Measurements from ENCODE around the gene NFE2L3. TPM values are rescaled to one million over a fixed set of nuclear protein-coding genes. Genes with fewer than 3 reads are reported as not detected.

The NFE2L3 gene
- total and polyA plus RNA-seq, 9 of the 15 experiments (the other 6 are each of a cell fraction or from before 2014, with no cell fraction given): 2.9 to 16.9 (median 12.4) TPM

DNA sequence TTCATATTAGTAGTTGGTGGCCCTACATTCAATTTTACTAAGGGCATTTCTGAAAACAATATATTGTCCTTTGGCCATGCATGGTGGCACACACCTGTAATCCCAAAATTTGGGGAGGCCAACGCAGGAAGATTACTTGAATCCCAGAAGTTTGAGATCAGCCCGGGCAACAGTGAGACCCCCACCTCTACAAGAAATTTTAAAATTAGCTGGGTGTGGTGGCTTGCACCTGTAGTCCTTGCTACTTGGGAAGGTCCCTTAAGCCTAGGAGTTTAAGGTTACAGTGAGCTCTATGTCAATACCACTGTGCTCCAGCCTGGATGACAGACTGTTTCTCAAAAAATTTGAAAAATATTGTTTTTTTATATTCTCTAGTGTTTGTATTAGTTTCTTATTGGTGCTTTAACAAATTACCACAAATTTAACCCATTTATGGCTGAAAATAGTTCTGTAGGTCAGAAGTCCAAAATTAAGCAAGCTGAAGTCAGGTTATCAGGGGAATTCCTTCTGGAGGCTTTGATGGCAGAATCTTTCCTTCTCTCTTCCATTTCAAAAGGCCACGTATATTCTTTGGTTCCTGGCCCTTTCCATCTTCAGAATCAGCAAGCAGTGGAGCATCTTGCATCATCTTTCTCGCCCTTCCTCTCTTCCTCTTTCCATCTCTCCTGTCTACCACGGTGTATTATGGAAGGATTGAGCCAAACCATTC, 62.0 kb downstream of the NFE2L3 start (continued):
- TF ChIP-seq HDAC1 (IDR thresholded peaks at IDR 0.05): no peak
- no peak for TF ChIP-seq KDM1A (IDR thresholded peaks at IDR 0.05)
- no peak for TF ChIP-seq RFX7 (CRISPR knock-in tag; IDR thresholded peaks at IDR 0.05)
- TF ChIP-seq ZNF239 (CRISPR knock-in tag; IDR thresholded peaks at IDR 0.05): no peak
- no peak for TF ChIP-seq PCBP2 (IDR thresholded peaks at IDR 0.05; ENCODE audit: low read depth, low read length, poor library complexity, severe bottlenecking)
- TF ChIP-seq ZNF717 (CRISPR knock-in tag; IDR thresholded peaks at IDR 0.05): no peak
- TF ChIP-seq, protein P1, sequence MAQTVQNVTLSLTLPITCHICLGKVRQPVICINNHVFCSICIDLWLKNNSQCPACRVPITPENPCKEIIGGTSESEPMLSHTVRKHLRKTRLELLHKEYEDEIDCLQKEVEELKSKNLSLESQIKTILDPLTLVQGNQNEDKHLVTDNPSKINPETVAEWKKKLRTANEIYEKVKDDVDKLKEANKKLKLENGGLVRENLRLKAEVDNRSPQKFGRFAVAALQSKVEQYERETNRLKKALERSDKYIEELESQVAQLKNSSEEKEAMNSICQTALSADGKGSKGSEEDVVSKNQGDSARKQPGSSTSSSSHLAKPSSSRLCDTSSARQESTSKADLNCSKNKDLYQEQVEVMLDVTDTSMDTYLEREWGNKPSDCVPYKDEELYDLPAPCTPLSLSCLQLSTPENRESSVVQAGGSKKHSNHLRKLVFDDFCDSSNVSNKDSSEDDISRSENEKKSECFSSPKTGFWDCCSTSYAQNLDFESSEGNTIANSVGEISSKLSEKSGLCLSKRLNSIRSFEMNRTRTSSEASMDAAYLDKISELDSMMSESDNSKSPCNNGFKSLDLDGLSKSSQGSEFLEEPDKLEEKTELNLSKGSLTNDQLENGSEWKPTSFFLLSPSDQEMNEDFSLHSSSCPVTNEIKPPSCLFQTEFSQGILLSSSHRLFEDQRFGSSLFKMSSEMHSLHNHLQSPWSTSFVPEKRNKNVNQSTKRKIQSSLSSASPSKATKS (CRISPR knock-in tag; IDR thresholded peaks at IDR 0.05): no peak
- no peak for TF ChIP-seq XRCC5 (IDR thresholded peaks at IDR 0.05; ENCODE audit: low read depth, low read length)
- TF ChIP-seq FOXK1 (CRISPR knock-in tag; IDR thresholded peaks at IDR 0.05; ENCODE audit: borderline replicate concordance): no peak
- no peak for TF ChIP-seq NFYB (IDR thresholded peaks at IDR 0.05; ENCODE audit: extremely low read depth, insufficient read length)
- no peak for TF ChIP-seq SREBF2 (CRISPR knock-in tag; IDR thresholded peaks at IDR 0.05)
- TF ChIP-seq ATF7 (IDR thresholded peaks at IDR 0.05): peak; percentile 75; the same call in 1 of the 2 replicates
- TF ChIP-seq BACH1 (tag; IDR thresholded peaks at IDR 0.05): no peak
- TF ChIP-seq ZNF24 (IDR thresholded peaks at IDR 0.05): no peak
- no peak for TF ChIP-seq RUNX1 (IDR thresholded peaks at IDR 0.05; ENCODE audit: low read depth)
- TF ChIP-seq FOXP1 (CRISPR knock-in tag; IDR thresholded peaks at IDR 0.05): no peak
- TF ChIP-seq, protein P2, sequence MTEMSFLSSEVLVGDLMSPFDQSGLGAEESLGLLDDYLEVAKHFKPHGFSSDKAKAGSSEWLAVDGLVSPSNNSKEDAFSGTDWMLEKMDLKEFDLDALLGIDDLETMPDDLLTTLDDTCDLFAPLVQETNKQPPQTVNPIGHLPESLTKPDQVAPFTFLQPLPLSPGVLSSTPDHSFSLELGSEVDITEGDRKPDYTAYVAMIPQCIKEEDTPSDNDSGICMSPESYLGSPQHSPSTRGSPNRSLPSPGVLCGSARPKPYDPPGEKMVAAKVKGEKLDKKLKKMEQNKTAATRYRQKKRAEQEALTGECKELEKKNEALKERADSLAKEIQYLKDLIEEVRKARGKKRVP (CRISPR knock-in tag; IDR thresholded peaks at IDR 0.05): peak; percentile 75; the same call in 1 of the 2 replicates
- no peak for TF ChIP-seq SAP30 (IDR thresholded peaks at IDR 0.05; ENCODE audit: borderline replicate concordance, insufficient read depth, low read depth, low read length, poor library complexity, severe bottlenecking)
- 0 out of 2 replicates have a peak, but pooled peaks have one; percentile 30 for TF ChIP-seq ZEB2 (IDR thresholded peaks at IDR 0.05)
- no peak for TF ChIP-seq TOE1 (IDR thresholded peaks at IDR 0.05; ENCODE audit: borderline replicate concordance)
- no peak for TF ChIP-seq TOE1 (CRISPR knock-in tag; IDR thresholded peaks at IDR 0.05; ENCODE audit: borderline replicate concordance, low read depth)
- TF ChIP-seq, protein P3, sequence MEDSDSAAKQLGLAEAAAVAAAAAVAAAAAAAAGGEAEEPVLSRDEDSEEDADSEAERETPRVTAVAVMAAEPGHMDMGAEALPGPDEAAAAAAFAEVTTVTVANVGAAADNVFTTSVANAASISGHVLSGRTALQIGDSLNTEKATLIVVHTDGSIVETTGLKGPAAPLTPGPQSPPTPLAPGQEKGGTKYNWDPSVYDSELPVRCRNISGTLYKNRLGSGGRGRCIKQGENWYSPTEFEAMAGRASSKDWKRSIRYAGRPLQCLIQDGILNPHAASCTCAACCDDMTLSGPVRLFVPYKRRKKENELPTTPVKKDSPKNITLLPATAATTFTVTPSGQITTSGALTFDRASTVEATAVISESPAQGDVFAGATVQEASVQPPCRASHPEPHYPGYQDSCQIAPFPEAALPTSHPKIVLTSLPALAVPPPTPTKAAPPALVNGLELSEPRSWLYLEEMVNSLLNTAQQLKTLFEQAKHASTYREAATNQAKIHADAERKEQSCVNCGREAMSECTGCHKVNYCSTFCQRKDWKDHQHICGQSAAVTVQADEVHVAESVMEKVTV (CRISPR knock-in tag; IDR thresholded peaks at IDR 0.05): no peak
- TF ChIP-seq ETV1 (tag; conservative IDR thresholded peaks at IDR 0.05; ENCODE audit: low read depth): no peak
- no peak for TF ChIP-seq ILK (tag; IDR thresholded peaks at IDR 0.05; ENCODE audit: borderline replicate concordance, low read depth)
- no peak for TF ChIP-seq CBFA2T3 (IDR thresholded peaks at IDR 0.05)
- TF ChIP-seq TBL1XR1 (IDR thresholded peaks at IDR 0.05; ENCODE audit: low read length in 2 of 2): no peak
- TF ChIP-seq ARID2 (IDR thresholded peaks at IDR 0.05): no peak
